ENCODE results near the gene LGALS8.

LGALS8 gene

DNA sequence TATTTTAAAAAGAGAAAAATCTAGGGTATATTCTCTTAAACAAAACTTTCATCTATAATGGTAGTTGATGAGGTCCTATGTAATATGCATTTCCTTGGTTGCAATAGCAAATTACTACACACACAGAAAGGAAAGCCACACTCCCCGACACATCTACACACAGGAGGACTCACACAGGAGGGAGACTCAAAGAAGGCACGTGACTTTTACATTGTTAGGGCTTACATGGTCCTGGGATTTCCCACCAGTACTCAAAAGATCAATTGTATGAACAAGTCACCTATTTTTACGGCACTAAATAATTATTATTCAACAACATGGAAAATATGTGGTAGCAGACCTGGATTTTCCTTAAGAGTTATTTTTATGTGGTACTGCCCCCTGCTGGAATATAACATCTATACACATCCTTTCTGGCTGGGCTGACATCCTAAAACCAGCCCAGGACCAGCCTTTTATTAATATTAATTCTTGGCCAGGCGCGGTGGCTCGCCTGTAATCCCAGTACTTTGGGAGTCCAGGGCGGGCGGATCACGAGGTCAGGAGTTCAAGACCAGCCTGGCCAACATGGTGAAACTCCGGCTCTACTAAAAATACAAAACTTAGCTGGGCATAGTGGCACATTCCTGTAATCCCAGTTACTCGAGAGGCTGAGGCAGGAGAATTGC lies 33.9 kb upstream of the LGALS8 start:
- Histone ChIP-seq H3K36me3 (ENCODE audit: control insufficient read depth, insufficient read depth, low read length) (no peaks in the 10 kb centered on the region), H3K27me3 (replicated peaks; ENCODE audit: control insufficient read depth, insufficient read depth, low read length) (no peaks in the 10 kb centered on the region), H3K4me3 (replicated peaks; ENCODE audit: low read depth, low read length) (no peak overlapping the region)
- no peak for DNase-seq (ENCODE audit: extremely low read depth, insufficient read length)
- peak; percentile 43 for TF ChIP-seq CTCF (IDR thresholded peaks at IDR 0.05; ENCODE audit: insufficient read depth, low read length, poor library complexity, severe bottlenecking)

GRCh38 chr1:236491469-236492136 lies 32.2 kb upstream of the LGALS8 start:
- no peak for DNase-seq (ENCODE audit: extremely low read depth, insufficient read length)
- H3K4me3 ChIP-seq (replicated peaks; ENCODE audit: low read depth, low read length): no peak overlapping the region
- H3K27me3 ChIP-seq (replicated peaks; ENCODE audit: control insufficient read depth, insufficient read depth, low read length): no peaks in the 10 kb centered on the region; the same call in 1 of the 2 replicates
- no peaks in the 10 kb centered on the region for H3K36me3 ChIP-seq (ENCODE audit: control insufficient read depth, insufficient read depth, low read length)
- TF ChIP-seq CTCF (IDR thresholded peaks at IDR 0.05; ENCODE audit: insufficient read depth, low read length, poor library complexity, severe bottlenecking): no peak

DNA sequence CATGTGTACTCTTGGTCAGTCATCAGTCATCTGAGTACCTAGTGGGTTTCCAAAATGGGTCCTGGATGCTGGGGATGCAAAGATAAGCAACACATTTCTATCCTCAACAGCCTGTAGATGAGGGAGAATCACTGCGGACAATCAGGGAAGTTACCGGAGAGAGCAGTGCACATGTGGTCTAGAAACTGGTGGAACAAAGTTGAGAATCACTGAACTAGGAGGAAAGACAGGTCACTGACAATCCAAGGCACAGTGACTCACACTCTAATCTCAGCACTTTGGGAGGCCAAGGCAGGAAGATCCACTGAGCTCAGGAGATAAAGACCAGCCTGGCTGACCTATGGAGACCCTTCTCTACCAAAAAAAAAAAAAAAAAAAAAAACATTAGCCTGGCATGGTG lies 31.4 kb upstream of the LGALS8 start:
- H3K4me3 ChIP-seq (replicated peaks; ENCODE audit: low read depth, low read length): no peak overlapping the region
- no peak for DNase-seq (ENCODE audit: extremely low read depth, insufficient read length)

GRCh38 chr1:236494082-236494481 lies 29.7 kb upstream of the LGALS8 start:
- H3K36me3 ChIP-seq (ENCODE audit: control insufficient read depth, insufficient read depth, low read length): no peaks in the 10 kb centered on the region
- DNase-seq (ENCODE audit: extremely low read depth, insufficient read length): no peak
- no peak overlapping the region for H3K4me3 ChIP-seq (replicated peaks; ENCODE audit: low read depth, low read length)
- no peaks in the 10 kb centered on the region; the same call in 1 of the 2 replicates for H3K27me3 ChIP-seq (replicated peaks; ENCODE audit: control insufficient read depth, insufficient read depth, low read length)
- TF ChIP-seq CTCF (IDR thresholded peaks at IDR 0.05; ENCODE audit: insufficient read depth, low read length, poor library complexity, severe bottlenecking): no peak

More for the DNA sequence above, 31.4 kb upstream of the LGALS8 start:
- TF ChIP-seq CTCF (IDR thresholded peaks at IDR 0.05; ENCODE audit: insufficient read depth, low read length, poor library complexity, severe bottlenecking): no peak
- Histone ChIP-seq H3K36me3 (ENCODE audit: control insufficient read depth, insufficient read depth, low read length) (no peaks in the 10 kb centered on the region), H3K27me3 (replicated peaks; ENCODE audit: control insufficient read depth, insufficient read depth, low read length) (no peaks in the 10 kb centered on the region; the same call in 1 of the 2 replicates)

- Histone ChIP-seq H3K36me3 (ENCODE audit: control insufficient read depth, insufficient read depth, low read length) (no peaks in the 10 kb centered on the region), H3K27me3 (replicated peaks; ENCODE audit: control insufficient read depth, insufficient read depth, low read length) (no peaks in the 10 kb centered on the region; the same call in 1 of the 2 replicates), H3K4me3 (replicated peaks; ENCODE audit: low read depth, low read length) (no peak overlapping the region)
- no peak for TF ChIP-seq CTCF (IDR thresholded peaks at IDR 0.05; ENCODE audit: insufficient read depth, low read length, poor library complexity, severe bottlenecking)
- DNase-seq (ENCODE audit: extremely low read depth, insufficient read length): no peak
Observed at GRCh38 chr1:236494586-236495466, 29.0 kb upstream of the LGALS8 start.

Data from GM06990 (cell line).